GM23338 (cell line): ENCODE measurements around the gene PSMB7. TPM values are rescaled to one million over a fixed set of nuclear protein-coding genes. Genes with fewer than 3 reads are reported as not detected.

Source experiments
- ATAC-seq: fragments of 200-7000 bp; cut with Tn5 transposase; 3 replicates; pipeline ENCODE4 v1.9.1; 2020
- DNase-seq: peaks from one replicate; pipeline ENCODE4 v3.0.0-alpha.2; 2015; ENCODE audit warnings: low spot score
- H2AFZ ChIP-seq: fragments of 200-600 bp; sonication (generic); 2 replicates; pipeline ENCODE4 v1.8.0; 2016; ENCODE audit warnings: antibody characterized with exemption, mild to moderate bottlenecking, moderate library complexity
- H3F3A ChIP-seq: fragments of 200-600 bp; sonication (generic); replicated peaks from 2 replicates; pipeline ENCODE4 v1.8.0; 2017; ENCODE audit warnings: antibody characterized with exemption, mixed run types, low read depth
- H3K27ac ChIP-seq: fragments of 200-600 bp; sonication (generic); 2 replicates; pipeline ENCODE4 v1.6.1; 2016; ENCODE audit warnings: low read depth
- H3K27me3 ChIP-seq: fragments of 200-600 bp; sonication (generic); 2 replicates; pipeline ENCODE4 v1.8.0; 2016; ENCODE audit warnings: mild to moderate bottlenecking, mixed run types, moderate library complexity; ENCODE audit not compliant: insufficient read depth
- H3K36me3 ChIP-seq: fragments of 200-600 bp; sonication (generic); 2 replicates; pipeline ENCODE4 v1.8.0; 2016; ENCODE audit warnings: mild to moderate bottlenecking; ENCODE audit not compliant: insufficient read depth
- H3K4me1 ChIP-seq: fragments of 200-600 bp; sonication (generic); 2 replicates; pipeline ENCODE4 v1.8.0; 2016; ENCODE audit warnings: mild to moderate bottlenecking, moderate library complexity; ENCODE audit not compliant: insufficient read depth
- H3K4me2 ChIP-seq: fragments of 200-600 bp; sonication (generic); 2 replicates; pipeline ENCODE4 v1.7.1; 2017; ENCODE audit warnings: mixed run types
- H3K4me3 ChIP-seq: fragments of 200-600 bp; sonication (generic); 2 replicates; pipeline ENCODE4 v1.6.1; 2016; ENCODE audit warnings: mixed run types
- H3K79me2 ChIP-seq: fragments of 200-600 bp; sonication (generic); replicated peaks from 2 replicates; pipeline ENCODE4 v1.8.0; 2017; ENCODE audit warnings: mild to moderate bottlenecking; ENCODE audit not compliant: insufficient read depth
- H3K9me2 ChIP-seq: fragments of 200-600 bp; sonication (generic); 2 replicates; pipeline ENCODE4 v1.8.0; 2017; ENCODE audit not compliant: insufficient read depth
- H4K20me1 ChIP-seq: fragments of 200-600 bp; sonication (generic); replicated peaks from 2 replicates; pipeline ENCODE4 v1.8.0; 2017; ENCODE audit warnings: mild to moderate bottlenecking; ENCODE audit not compliant: insufficient read depth
- H3K27ac Mint-ChIP-seq: 2 replicates; pipeline ENCODE4 v1.8.0; 2020; ENCODE audit warnings: inconsistent platforms, mild to moderate bottlenecking, moderate library complexity, mixed read lengths
- H3K27me3 Mint-ChIP-seq: 3 replicates; pipeline ENCODE4 v1.8.0; 2022; ENCODE audit warnings: low read depth, mild to moderate bottlenecking, moderate library complexity, mixed read lengths, inconsistent platforms; ENCODE audit not compliant: insufficient read depth, poor library complexity
- H3K36me3 Mint-ChIP-seq: 3 replicates; pipeline ENCODE4 v1.8.0; 2021; ENCODE audit warnings: low read depth, mild to moderate bottlenecking, inconsistent platforms, moderate library complexity, mixed read lengths
- H3K4me1 Mint-ChIP-seq: 3 replicates; pipeline ENCODE4 v1.8.0; 2020; ENCODE audit warnings: mild to moderate bottlenecking, inconsistent platforms, mixed read lengths
- H3K4me3 Mint-ChIP-seq: 3 replicates; pipeline ENCODE4 v1.8.0; 2021; ENCODE audit warnings: moderate library complexity, mild to moderate bottlenecking, inconsistent platforms, mixed read lengths
- H3K9me3 Mint-ChIP-seq: 3 replicates; pipeline ENCODE4 v1.8.0; 2020; ENCODE audit warnings: moderate library complexity, mild to moderate bottlenecking, inconsistent platforms, mixed read lengths
- CREB1 ChIP-seq: fragments of 250-450 bp; sonication (Bioruptor Pico); IDR thresholded peaks from 2 replicates; pipeline ENCODE4 v1.5.0; 2020; ENCODE audit warnings: low read depth, mild to moderate bottlenecking, moderate library complexity
- CTCF ChIP-seq, 2 experiments: fragments of 200-600 bp in 1 of 2; sonication (generic) in 1 of 2; conservative IDR thresholded peaks; 2 replicates each; pipeline versions ENCODE4 v1.5.1 to v1.6.1; 2016 to 2017; ENCODE audit warnings: antibody characterized with exemption in 2 of 2, low read depth in 2 of 2, mild to moderate bottlenecking in 2 of 2, moderate library complexity in 1 of 2
- ETS1 ChIP-seq: IDR thresholded peaks from 2 replicates; pipeline ENCODE4 v1.6.1; 2016; ENCODE audit warnings: antibody characterized with exemption
- EZH2 ChIP-seq: fragments of 200-600 bp; sonication (generic); IDR thresholded peaks from one replicate; pipeline ENCODE4 v1.8.0; 2017; ENCODE audit warnings: antibody characterized with exemption, mild to moderate bottlenecking, low read depth; ENCODE audit not compliant: unreplicated experiment
- EZH2phosphoT487 ChIP-seq: fragments of 200-600 bp; sonication (generic); IDR thresholded peaks from one replicate; pipeline ENCODE4 v1.8.1; 2018; ENCODE audit warnings: antibody characterized with exemption; ENCODE audit not compliant: unreplicated experiment
- JUNB ChIP-seq: IDR thresholded peaks from one replicate; pipeline ENCODE4 v1.6.1; 2016; ENCODE audit warnings: antibody characterized with exemption; ENCODE audit not compliant: unreplicated experiment
- POLR2AphosphoS5 ChIP-seq: IDR thresholded peaks from 2 replicates; pipeline ENCODE4 v1.6.1; 2016; ENCODE audit warnings: antibody characterized with exemption, low read depth
- REST ChIP-seq: IDR thresholded peaks from one replicate; pipeline ENCODE4 v1.6.1; 2018; ENCODE audit warnings: antibody characterized with exemption; ENCODE audit not compliant: unreplicated experiment
- STAT1 ChIP-seq: IDR thresholded peaks from one replicate; pipeline ENCODE4 v1.6.1; 2016; ENCODE audit warnings: antibody characterized with exemption; ENCODE audit not compliant: unreplicated experiment
- ZNF114 ChIP-seq: fragments of 250-450 bp; sonication (Bioruptor Pico); IDR thresholded peaks from 2 replicates; pipeline ENCODE4 v1.5.0; 2020; ENCODE audit warnings: mild to moderate bottlenecking, moderate library complexity
- ZNF331 ChIP-seq: fragments of 250-450 bp; sonication (Bioruptor Pico); IDR thresholded peaks from 2 replicates; pipeline ENCODE4 v1.5.0; 2020; ENCODE audit warnings: low read depth, mild to moderate bottlenecking, moderate library complexity
- polyA plus RNA-seq: library from polyadenylated mRNA; unstranded; fragments of >200 nt; fragmentation: Nextera tagmentation; extraction: Ambion mirVana; gene quantifications from 2 replicates; pipeline ENCODE4 v1.2.1, GENCODE V29; 2016
- total RNA-seq: library from RNA; depleted of rRNA; stranded (reverse); fragments of >200 nt; shearing (Covaris generic); gene quantifications from 2 replicates; pipeline ENCODE4 v1.2.3, GENCODE V29; 2014
- TF ChIP-seq, protein P1 (sequence below): fragments of 250-450 bp; sonication (Bioruptor Pico); IDR thresholded peaks from 2 replicates; pipeline ENCODE4 v1.5.0; 2020; ENCODE audit warnings: mild to moderate bottlenecking, moderate library complexity

The PSMB7 gene
- total and polyA plus RNA-seq, 2 experiments from 2014 or later: 255 to 268 TPM

DNA sequence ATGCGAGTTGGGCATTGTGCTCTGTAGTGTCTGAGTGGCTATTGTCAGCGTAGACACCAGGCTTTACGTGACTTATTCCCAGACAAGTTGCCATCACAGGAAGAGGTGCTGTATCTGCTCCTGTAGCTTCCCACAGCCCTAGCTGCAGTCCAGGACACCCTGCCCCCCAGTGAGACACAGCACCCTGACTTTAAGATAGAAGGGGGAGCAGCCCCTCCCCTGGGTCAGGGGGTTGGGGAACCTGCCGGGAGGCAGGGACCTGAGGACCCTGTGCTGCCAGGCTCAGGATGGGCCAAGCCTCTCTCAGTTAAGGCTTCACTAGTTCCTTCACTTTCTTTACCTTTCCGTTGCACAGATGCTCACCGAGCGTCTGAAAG lies 82.1 kb downstream of the PSMB7 start:
- DNase-seq: no peak
- Histone ChIP-seq H3K27ac (no peak overlapping the region), H3K4me3 (no peak overlapping the region), H2AFZ (no peak overlapping the region), H4K20me1 (no peaks in the 10 kb centered on the region), H3F3A (no peaks in the 10 kb centered on the region), H3K4me1 (no peaks in the 10 kb centered on the region), H3K79me2 (no peaks in the 10 kb centered on the region), H3K36me3 (no peaks in the 10 kb centered on the region), H3K9me2 (no peaks in the 10 kb centered on the region), H3K27me3 (no peaks in the 10 kb centered on the region), H3K4me2 (no peak overlapping the region)
- peaks cover 13% of the 10 kb centered on the region for H3K36me3 Mint-ChIP-seq
- no peak for TF ChIP-seq ZNF331
- no peak for TF ChIP-seq ZNF114 (CRISPR knock-in tag)
- no peak for TF ChIP-seq POLR2AphosphoS5
- TF ChIP-seq, protein P1, sequence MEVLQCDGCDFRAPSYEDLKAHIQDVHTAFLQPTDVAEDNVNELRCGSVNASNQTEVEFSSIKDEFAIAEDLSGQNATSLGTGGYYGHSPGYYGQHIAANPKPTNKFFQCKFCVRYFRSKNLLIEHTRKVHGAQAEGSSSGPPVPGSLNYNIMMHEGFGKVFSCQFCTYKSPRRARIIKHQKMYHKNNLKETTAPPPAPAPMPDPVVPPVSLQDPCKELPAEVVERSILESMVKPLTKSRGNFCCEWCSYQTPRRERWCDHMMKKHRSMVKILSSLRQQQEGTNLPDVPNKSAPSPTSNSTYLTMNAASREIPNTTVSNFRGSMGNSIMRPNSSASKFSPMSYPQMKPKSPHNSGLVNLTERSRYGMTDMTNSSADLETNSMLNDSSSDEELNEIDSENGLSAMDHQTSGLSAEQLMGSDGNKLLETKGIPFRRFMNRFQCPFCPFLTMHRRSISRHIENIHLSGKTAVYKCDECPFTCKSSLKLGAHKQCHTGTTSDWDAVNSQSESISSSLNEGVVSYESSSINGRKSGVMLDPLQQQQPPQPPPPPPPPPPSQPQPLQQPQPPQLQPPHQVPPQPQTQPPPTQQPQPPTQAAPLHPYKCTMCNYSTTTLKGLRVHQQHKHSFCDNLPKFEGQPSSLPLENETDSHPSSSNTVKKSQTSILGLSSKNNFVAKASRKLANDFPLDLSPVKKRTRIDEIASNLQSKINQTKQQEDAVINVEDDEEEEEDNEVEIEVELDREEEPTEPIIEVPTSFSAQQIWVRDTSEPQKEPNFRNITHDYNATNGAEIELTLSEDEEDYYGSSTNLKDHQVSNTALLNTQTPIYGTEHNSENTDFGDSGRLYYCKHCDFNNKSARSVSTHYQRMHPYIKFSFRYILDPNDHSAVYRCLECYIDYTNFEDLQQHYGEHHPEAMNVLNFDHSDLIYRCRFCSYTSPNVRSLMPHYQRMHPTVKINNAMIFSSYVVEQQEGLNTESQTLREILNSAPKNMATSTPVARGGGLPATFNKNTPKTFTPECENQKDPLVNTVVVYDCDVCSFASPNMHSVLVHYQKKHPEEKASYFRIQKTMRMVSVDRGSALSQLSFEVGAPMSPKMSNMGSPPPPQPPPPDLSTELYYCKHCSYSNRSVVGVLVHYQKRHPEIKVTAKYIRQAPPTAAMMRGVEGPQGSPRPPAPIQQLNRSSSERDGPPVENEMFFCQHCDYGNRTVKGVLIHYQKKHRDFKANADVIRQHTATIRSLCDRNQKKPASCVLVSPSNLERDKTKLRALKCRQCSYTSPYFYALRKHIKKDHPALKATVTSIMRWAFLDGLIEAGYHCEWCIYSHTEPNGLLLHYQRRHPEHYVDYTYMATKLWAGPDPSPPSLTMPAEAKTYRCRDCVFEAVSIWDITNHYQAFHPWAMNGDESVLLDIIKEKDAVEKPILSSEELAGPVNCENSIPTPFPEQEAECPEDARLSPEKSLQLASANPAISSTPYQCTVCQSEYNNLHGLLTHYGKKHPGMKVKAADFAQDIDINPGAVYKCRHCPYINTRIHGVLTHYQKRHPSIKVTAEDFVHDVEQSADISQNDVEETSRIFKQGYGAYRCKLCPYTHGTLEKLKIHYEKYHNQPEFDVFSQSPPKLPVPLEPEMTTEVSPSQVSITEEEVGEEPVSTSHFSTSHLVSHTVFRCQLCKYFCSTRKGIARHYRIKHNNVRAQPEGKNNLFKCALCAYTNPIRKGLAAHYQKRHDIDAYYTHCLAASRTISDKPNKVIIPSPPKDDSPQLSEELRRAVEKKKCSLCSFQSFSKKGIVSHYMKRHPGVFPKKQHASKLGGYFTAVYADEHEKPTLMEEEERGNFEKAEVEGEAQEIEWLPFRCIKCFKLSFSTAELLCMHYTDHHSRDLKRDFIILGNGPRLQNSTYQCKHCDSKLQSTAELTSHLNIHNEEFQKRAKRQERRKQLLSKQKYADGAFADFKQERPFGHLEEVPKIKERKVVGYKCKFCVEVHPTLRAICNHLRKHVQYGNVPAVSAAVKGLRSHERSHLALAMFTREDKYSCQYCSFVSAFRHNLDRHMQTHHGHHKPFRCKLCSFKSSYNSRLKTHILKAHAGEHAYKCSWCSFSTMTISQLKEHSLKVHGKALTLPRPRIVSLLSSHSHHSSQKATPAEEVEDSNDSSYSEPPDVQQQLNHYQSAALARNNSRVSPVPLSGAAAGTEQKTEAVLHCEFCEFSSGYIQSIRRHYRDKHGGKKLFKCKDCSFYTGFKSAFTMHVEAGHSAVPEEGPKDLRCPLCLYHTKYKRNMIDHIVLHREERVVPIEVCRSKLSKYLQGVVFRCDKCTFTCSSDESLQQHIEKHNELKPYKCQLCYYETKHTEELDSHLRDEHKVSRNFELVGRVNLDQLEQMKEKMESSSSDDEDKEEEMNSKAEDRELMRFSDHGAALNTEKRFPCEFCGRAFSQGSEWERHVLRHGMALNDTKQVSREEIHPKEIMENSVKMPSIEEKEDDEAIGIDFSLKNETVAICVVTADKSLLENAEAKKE: no peak
- TF ChIP-seq JUNB: no peak
- no peak for TF ChIP-seq EZH2phosphoT487
- TF ChIP-seq CTCF (conservative IDR thresholded peaks at IDR 0.05; ENCODE audit: low read depth in 2 of 2): no peak
- no peak for TF ChIP-seq CREB1 (CRISPR knock-in tag)
- no peak for TF ChIP-seq STAT1
- TF ChIP-seq REST: no peak
- no peak for TF ChIP-seq EZH2
- no peak for TF ChIP-seq ETS1
- ATAC-seq: no peak
- H3K9me3 Mint-ChIP-seq: peaks cover 9% of the 10 kb centered on the region; the same call in 1 of the 3 replicates
- peaks cover 3% of the 10 kb centered on the region; the same call in 1 of the 3 replicates for H3K4me1 Mint-ChIP-seq
- H3K27me3 Mint-ChIP-seq: peaks cover 3% of the 10 kb centered on the region
- no peak overlapping the region for H3K27ac Mint-ChIP-seq
- H3K4me3 Mint-ChIP-seq: no peak overlapping the region
